Measurements from ENCODE around the gene TRIO. TPM values are rescaled to one million over a fixed set of nuclear protein-coding genes. Genes with fewer than 3 reads are reported as not detected.

The TRIO gene
- total RNA-seq, 1 experiment from 2014 or later: 116 TPM

DNA sequence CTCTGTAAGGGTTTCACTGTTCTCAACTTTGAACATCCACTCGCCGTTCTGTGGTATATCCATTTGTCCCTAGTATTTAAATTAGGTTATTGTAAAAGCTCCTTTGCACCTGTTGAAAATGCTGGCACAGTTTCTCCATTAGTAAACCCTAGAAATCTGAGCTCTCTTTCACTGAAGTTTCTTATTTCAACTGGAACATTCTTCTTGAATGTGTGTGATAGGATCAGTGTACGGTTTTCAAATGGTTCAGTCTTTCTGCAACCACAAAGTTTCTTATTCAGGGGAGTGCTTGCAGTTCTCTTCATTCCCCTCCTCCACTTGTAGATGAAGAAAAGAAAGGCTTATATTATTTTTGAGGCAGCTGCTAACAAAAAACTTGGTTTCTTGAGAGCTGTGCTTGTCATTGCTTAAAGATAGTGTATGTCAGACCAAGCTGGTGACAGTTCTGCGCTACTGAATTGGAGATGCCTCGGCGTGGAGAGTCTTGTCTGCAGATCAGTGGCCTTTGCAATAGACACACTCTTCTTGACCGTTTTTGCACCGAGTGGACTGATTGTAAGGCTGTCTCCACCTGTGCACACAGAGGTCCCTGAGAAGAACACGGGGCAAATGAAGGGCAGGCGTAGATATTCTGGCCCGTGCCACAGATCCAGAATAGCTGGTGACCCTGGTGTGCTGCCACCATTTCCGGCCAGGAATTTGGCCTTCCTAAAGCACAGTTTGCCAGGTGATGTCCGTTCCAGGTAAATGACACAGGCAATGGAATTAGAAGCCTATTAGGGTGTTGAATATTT is 102.2 kb downstream of the TRIO start:
- peak; percentile 57 for DNase-seq (ENCODE audit: low read depth)

GRCh38 chr5:14246350-14247053 is 103.4 kb downstream of the TRIO start:
- DNase-seq (ENCODE audit: low read depth): no peak

GRCh38 chr5:14247054-14247386 is 103.9 kb downstream of the TRIO start:
- no peak for DNase-seq (ENCODE audit: low read depth)

DNA sequence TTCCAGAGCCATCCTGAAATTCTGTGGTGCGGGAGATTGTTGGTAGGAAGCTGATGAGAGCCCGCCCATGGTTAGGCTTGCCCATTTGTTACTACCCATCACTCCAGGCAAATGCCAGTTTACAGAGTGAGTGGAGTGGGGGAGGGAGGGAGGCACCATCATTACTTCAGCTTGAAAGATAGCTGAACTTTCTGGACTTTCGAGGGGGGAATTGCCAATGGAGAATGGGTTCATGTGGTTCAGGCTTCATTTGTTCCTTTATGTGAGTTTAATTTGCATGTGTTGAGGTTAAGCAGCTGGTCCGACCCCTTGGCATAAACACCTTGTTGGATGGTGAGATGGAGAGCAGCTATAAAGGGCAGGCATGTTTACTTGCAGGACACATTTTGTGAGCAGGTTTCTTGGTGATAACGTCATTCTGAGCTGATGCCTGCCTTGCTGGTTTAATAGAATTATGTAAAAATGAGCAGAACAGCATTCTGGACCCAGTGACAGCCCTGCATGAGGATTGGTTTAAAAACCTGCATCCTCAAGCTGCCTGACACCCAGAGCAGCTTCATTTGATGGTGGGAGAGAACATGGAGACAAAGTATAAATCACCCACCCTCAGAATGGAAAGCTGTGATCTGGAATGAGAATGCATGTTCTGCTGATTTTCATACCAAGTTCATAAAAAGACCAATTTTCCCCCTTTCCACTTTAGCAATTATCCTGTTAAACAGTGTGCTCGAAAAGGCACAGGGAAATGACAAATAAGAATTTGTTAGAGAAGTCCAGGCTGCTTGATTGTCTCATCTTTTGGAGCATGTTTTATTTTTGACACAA is 106.3 kb downstream of the TRIO start:
- DNase-seq (ENCODE audit: low read depth): no peak

GRCh38 chr5:14250084-14250695 is 107.0 kb downstream of the TRIO start:
- no peak for DNase-seq (ENCODE audit: low read depth)

GRCh38 chr5:14250748-14251701 is 107.9 kb downstream of the TRIO start:
- no peak for DNase-seq (ENCODE audit: low read depth)

DNA sequence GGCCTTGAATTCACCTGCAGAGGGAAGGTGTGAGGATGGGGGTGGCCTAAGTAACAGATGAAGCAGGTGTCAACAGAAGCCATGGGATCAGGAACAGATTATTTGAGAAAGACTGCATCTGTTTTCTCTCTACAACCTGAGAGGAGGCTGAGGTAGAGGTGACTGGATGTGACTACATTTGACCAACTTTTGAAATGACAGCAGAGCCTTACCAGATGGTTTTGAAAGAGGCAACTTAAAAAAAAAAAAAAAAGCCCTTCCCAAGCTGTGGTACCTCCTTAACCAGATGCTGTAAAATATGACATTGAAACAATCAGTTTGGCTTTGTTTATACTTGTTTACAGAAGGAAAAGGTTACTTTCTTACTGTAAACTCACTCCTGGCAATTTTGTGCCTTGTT is 108.6 kb downstream of the TRIO start:
- no peak for DNase-seq (ENCODE audit: low read depth)

GRCh38 chr5:14252793-14253192 is 109.7 kb downstream of the TRIO start:
- DNase-seq (ENCODE audit: low read depth): no peak

- DNase-seq (ENCODE audit: low read depth): no peak
Observed at GRCh38 chr5:14254686-14255085, 111.5 kb downstream of the TRIO start.

DNA sequence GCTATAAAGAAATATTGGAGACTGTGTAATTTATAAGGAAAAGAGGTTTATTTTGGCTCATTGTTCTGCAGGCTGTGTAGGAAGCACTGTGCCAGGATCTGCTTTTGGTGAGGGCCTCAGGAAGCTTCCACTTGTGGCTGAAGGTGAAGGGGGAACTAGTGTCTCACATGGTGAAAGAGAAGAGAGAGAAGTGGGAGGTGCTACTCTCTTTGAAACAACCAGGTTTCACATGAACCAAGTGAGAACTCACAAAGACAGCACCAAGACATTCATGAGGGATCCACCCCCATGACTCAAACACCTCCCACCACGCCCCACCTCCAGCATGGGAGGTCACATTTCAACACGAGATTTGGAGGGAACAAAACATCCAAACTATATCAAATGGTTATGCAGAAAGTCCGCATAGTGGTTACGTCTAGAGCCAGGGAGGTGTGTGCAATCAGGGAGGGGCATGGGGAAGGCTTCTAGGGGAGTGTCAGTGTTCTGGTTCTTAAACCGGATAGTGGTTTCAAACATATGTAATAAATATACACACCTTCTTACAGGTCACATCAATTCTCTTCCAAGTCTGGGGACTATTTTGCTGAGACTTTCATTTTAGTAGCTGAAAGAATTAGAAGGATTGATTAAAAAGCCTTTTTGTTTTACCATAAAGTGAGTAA is 113.0 kb downstream of the TRIO start:
- no peak for DNase-seq (ENCODE audit: low read depth)

- DNase-seq (ENCODE audit: low read depth): no peak
Observed at GRCh38 chr5:14256756-14257393, 113.7 kb downstream of the TRIO start.

DNA sequence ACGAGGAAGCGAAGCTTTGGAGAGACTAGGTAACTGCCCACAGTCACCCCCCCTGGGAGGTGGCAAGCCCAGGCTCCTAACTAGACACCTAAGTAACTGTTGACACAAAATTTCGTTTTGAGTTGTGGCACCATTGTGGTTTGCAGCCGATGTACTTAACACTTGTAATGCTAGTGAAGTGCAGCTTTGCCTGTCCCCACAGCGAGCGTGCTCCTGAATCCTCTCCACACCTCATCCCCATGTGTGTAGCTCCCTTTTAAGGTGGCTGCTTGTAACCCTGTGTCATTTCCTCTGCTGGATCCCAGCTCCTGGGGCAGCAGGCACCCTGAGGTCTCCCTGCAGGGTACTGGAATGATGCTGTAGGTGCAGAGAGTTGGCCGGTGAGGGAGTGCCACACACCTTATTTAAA is 114.9 kb downstream of the TRIO start:
- no peak for DNase-seq (ENCODE audit: low read depth)

- no peak for DNase-seq (ENCODE audit: low read depth)
Observed at GRCh38 chr5:14258840-14259239, 115.7 kb downstream of the TRIO start.

DNA sequence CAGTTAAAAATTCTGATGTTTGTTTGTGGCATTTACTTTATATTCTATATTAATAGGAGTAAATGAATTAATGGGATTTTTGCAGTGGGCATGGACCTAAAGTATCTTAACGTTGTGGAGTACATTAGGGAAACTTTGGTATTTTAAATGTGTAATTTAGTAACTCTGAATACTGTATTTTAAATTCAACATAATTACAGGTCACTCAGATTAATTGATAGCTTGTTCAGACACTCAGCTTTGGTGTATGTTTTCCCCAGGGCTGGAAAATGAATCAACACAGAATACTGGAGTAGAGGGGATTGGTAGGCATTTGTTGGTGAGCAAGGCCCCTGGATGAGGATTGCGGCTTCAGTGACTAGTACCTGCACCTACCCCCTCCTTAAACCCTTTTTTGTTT is 117.5 kb downstream of the TRIO start:
- DNase-seq (ENCODE audit: low read depth): no peak

DNA sequence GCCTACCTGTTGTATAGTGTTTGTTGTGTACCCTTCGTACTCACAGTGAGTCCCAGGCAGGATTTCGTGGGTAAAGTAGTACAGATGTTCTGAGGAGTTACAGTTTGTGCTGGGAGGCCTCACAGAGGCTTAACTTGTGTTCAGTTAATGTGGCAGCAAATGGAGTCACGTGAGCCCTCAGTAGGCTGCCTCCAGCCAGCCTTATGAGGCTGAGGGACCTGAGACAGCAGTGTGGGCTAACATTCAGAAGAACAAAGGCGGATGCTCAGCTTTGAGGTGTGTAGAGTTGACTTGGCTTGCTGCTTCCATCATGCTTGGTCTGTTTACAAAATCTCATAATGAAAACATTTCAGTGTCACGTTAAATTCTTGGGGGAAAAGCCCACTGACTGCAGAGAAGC is 118.1 kb downstream of the TRIO start:
- no peak for DNase-seq (ENCODE audit: low read depth)

GRCh38 chr5:14261856-14262611 is 118.9 kb downstream of the TRIO start:
- DNase-seq (ENCODE audit: low read depth): no peak

DNA sequence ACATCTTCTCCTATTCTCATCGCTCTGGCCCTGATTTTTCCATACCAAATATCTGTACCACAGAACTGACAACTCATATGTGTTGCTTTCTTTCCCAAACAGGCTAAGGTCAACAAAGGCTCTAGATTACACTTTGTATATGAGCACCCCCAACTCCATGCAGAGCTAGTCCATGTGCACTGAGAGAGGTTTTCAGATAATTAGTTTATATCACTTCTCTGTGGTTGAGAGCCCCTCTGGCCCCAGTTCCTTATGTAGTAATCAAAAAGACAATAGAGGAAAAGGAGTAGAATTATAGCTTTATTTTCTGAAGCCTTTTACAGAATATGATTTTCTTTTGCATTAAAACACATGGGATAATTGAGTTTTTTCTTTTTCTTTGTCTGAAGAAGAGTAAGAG is 120.0 kb downstream of the TRIO start:
- no peak for DNase-seq (ENCODE audit: low read depth)

- no peak for DNase-seq (ENCODE audit: low read depth)
Observed at GRCh38 chr5:14263699-14264098, 120.6 kb downstream of the TRIO start.
